IMR-90 (cell line): Measurements from ENCODE around the gene NCKIPSD. TPM values are rescaled to one million over a fixed set of nuclear protein-coding genes. Genes with fewer than 3 reads are reported as not detected.

ENCODE experiments used
- ATAC-seq: fragments of 200-7000 bp; cut with Tn5 transposase; 2 replicates; pipeline ENCODE4 v1.9.1; 2020; ENCODE audit warnings: low read depth, mild to moderate bottlenecking, moderate library complexity
- BruUV-seq: library from RNA; stranded (reverse); fragments of 400-500 nt; replicated peaks from 2 replicates; lab custom pipeline; 2021; lab: Mats Ljungman, UMichigan
- CTCF ChIA-PET: fragments of 300-600 bp; formaldehyde crosslinking; extraction: SDS; loops from one replicate; lab custom pipeline; 2021; ENCODE audit warnings: antibody characterized with exemption; lab: Yijun Ruan, JAX
- POLR2A ChIA-PET: fragments of 300-600 bp; sonication (Branson Sonifier 250); formaldehyde crosslinking; loops from one replicate; lab custom pipeline; 2022; ENCODE audit warnings: antibody characterized with exemption; ENCODE audit not compliant: unreplicated experiment; lab: Charles Lee
- DNase-seq: peaks from one replicate; pipeline ENCODE4 v3.0.0; 2013
- H2AFZ ChIP-seq: replicated peaks from 2 replicates; pipeline ENCODE3; 2013; ENCODE audit warnings: low read length, mild to moderate bottlenecking; ENCODE audit not compliant: poor library complexity
- H2AK5ac ChIP-seq: 2 replicates; pipeline ENCODE4 v1.6.1; 2013; ENCODE audit warnings: low read depth, low read length, inconsistent platforms
- H2AK9ac ChIP-seq: replicated peaks from 2 replicates; pipeline ENCODE3; 2013; ENCODE audit warnings: mild to moderate bottlenecking, low read depth, low read length, moderate library complexity; ENCODE audit not compliant: poor library complexity
- H2BK120ac ChIP-seq: 2 replicates; pipeline ENCODE4 v1.6.1; 2013; ENCODE audit warnings: low read depth, low read length, inconsistent platforms
- H2BK15ac ChIP-seq: 3 replicates; pipeline ENCODE4 v1.6.1; 2013; ENCODE audit warnings: low read depth, low read length, inconsistent platforms
- H2BK20ac ChIP-seq: 2 replicates; pipeline ENCODE4 v1.6.1; 2013; ENCODE audit warnings: low read depth, mild to moderate bottlenecking, inconsistent platforms, low read length, moderate library complexity
- H2BK5ac ChIP-seq: 2 replicates; pipeline ENCODE4 v1.6.1; 2013; ENCODE audit warnings: mild to moderate bottlenecking, low read depth, low read length, inconsistent platforms; ENCODE audit not compliant: poor library complexity, severe bottlenecking
- H3K14ac ChIP-seq: replicated peaks from 2 replicates; pipeline ENCODE4 v1.6.1; 2013; ENCODE audit warnings: low read depth, low read length, inconsistent platforms
- H3K18ac ChIP-seq: 2 replicates; pipeline ENCODE4 v1.6.1; 2013; ENCODE audit warnings: low read depth, low read length, control low read depth
- H3K23ac ChIP-seq: 2 replicates; pipeline ENCODE4 v1.6.1; 2013; ENCODE audit warnings: low read depth, low read length, inconsistent platforms
- H3K27ac ChIP-seq: 2 replicates; pipeline ENCODE4 v1.5.1; 2013; ENCODE audit warnings: mild to moderate bottlenecking, control low read depth, low read length; ENCODE audit not compliant: insufficient read depth
- H3K27me3 ChIP-seq: 2 replicates; pipeline ENCODE4 v1.6.1; 2013; ENCODE audit warnings: low read length; ENCODE audit not compliant: control insufficient read depth, insufficient read depth
- H3K36me3 ChIP-seq: 2 replicates; pipeline ENCODE4 v1.6.1; 2013; ENCODE audit warnings: low read length, mixed read lengths; ENCODE audit not compliant: control insufficient read depth, insufficient read depth
- H3K4ac ChIP-seq: 2 replicates; pipeline ENCODE4 v1.6.1; 2013; ENCODE audit warnings: low read depth, low read length, inconsistent platforms
- H3K4me1 ChIP-seq: 2 replicates; pipeline ENCODE4 v1.6.1; 2013; ENCODE audit warnings: low read length, mixed read lengths; ENCODE audit not compliant: control insufficient read depth, insufficient read depth
- H3K4me2 ChIP-seq: 2 replicates; pipeline ENCODE4 v1.6.1; 2013; ENCODE audit warnings: low read depth, mild to moderate bottlenecking, control low read depth, low read length, moderate library complexity
- H3K4me3 ChIP-seq: 2 replicates; pipeline ENCODE4 v1.5.1; 2013; ENCODE audit warnings: low read depth, mild to moderate bottlenecking, control low read depth, low read length, moderate library complexity; ENCODE audit not compliant: insufficient read depth
- H3K56ac ChIP-seq: 2 replicates; pipeline ENCODE4 v1.6.1; 2013; ENCODE audit warnings: low read length, inconsistent platforms; ENCODE audit not compliant: insufficient read depth; ENCODE audit errors: extremely low read depth
- H3K79me1 ChIP-seq, 2 experiments: 2 replicates each; pipeline ENCODE4 v1.6.1; 2013; ENCODE audit warnings: low read length in 2 of 2, inconsistent platforms in 1 of 2, low read depth in 1 of 2
- H3K9ac ChIP-seq: 2 replicates; pipeline ENCODE4 v1.6.1; 2013; ENCODE audit warnings: low read depth, low read length, control low read depth
- H3K9me1 ChIP-seq: 2 replicates; pipeline ENCODE4 v1.6.1; 2013; ENCODE audit warnings: low read length, inconsistent platforms; ENCODE audit not compliant: insufficient read depth
- H3K9me3 ChIP-seq: 2 replicates; pipeline ENCODE4 v1.6.1; 2013; ENCODE audit warnings: low read length; ENCODE audit not compliant: control insufficient read depth, insufficient read depth
- H4K20me1 ChIP-seq: 2 replicates; pipeline ENCODE4 v1.6.1; 2013; ENCODE audit warnings: low read length, inconsistent platforms; ENCODE audit not compliant: insufficient read depth
- H4K5ac ChIP-seq: 2 replicates; pipeline ENCODE4 v1.6.1; 2013; ENCODE audit warnings: mild to moderate bottlenecking, low read depth, low read length, control low read depth
- H4K8ac ChIP-seq, 2 experiments: 2 replicates each; pipeline ENCODE4 v1.6.1; 2013; ENCODE audit warnings: low read depth in 2 of 2, low read length in 2 of 2, control low read depth in 1 of 2, inconsistent platforms in 1 of 2
- H4K91ac ChIP-seq: 2 replicates; pipeline ENCODE4 v1.6.1; 2013; ENCODE audit warnings: low read depth, low read length, inconsistent platforms; ENCODE audit not compliant: insufficient read depth
- MAFK ChIP-seq: IDR thresholded peaks from 2 replicates; pipeline ENCODE4 v1.6.1; 2012; ENCODE audit warnings: low read depth, low read length, improper control_type of control experiment
- MAZ ChIP-seq: IDR thresholded peaks from 2 replicates; pipeline ENCODE4 v1.6.1; 2012; ENCODE audit warnings: low read depth, mild to moderate bottlenecking, low read length, improper control_type of control experiment, moderate library complexity, borderline replicate concordance
- MXI1 ChIP-seq: IDR thresholded peaks from 2 replicates; pipeline ENCODE4 v1.6.1; 2012; ENCODE audit warnings: low read depth, mild to moderate bottlenecking, low read length, moderate library complexity, borderline replicate concordance
- NFE2L2 ChIP-seq: fragments of 150-350 bp; IDR thresholded peaks from 2 replicates; pipeline ENCODE4 v1.6.1; 2016; ENCODE audit warnings: low read depth, mild to moderate bottlenecking, low read length
- RAD21 ChIP-seq: IDR thresholded peaks from 2 replicates; pipeline ENCODE4 v1.6.1; 2012; ENCODE audit warnings: low read length, improper control_type of control experiment
- RFX5 ChIP-seq: IDR thresholded peaks from 2 replicates; pipeline ENCODE4 v1.8.0; 2012; ENCODE audit warnings: low read depth, mild to moderate bottlenecking, low read length, moderate library complexity
- SMC3 ChIP-seq: fragments of 150-350 bp; IDR thresholded peaks from 2 replicates; pipeline ENCODE4 v1.6.1; 2016; ENCODE audit warnings: low read depth, mild to moderate bottlenecking, antibody characterized with exemption, low read length, moderate library complexity
- WGBS, 2 experiments: methylation state at CpG; one replicate each; pipeline versions ENCODE4 v1.1.5 to v1.1.7; 2013; ENCODE audit warnings: missing lambda C conversion rate in 2 of 2; ENCODE audit not compliant: insufficient read length in 1 of 2; ENCODE audit errors: extremely low coverage in 2 of 2; 5-methylcytosine and 5-hydroxymethylcytosine counted together
- dilution Hi-C: fragments of 300-500 bp; cut with HindIII; formaldehyde crosslinking; loops from one replicate; pipeline ENCODE4 v1.14.3; 2018; ENCODE audit warnings: low sequenced_read_pairs; ENCODE audit not compliant: unreplicated experiment
- in situ Hi-C: fragments of 300-500 bp; cut with MboI; formaldehyde crosslinking; loops from 3 replicates; pipeline ENCODE4 v1.14.3; 2019; ENCODE audit warnings: low sequenced_read_pairs, inconsistent platforms, mixed read lengths
- intact Hi-C: fragments of 100-400 bp; cut with micrococcal nuclease; formaldehyde crosslinking; loops from 2 replicates; pipeline ENCODE4 v1.10.0; 2022
- polyA plus RNA-seq, 3 experiments: library from polyadenylated mRNA; depleted of rRNA; stranded (reverse); fragments of >200 nt; gene quantifications; 2 replicates each; pipeline ENCODE4 v1.2.3, GENCODE V29; 2012; ENCODE audit warnings: low replicate concordance in 1 of 3
- total RNA-seq: library from RNA; depleted of rRNA; stranded (reverse); fragments of >200 nt; gene quantifications from 2 replicates; pipeline ENCODE4 v1.2.3, GENCODE V29; 2012
- TF ChIP-seq, protein P1 (sequence below): conservative IDR thresholded peaks from 2 replicates; pipeline ENCODE4 v1.5.1; 2012; ENCODE audit warnings: mild to moderate bottlenecking, low read depth, low read length, improper control_type of control experiment

The NCKIPSD gene
- total and polyA plus RNA-seq, 2 of the 4 experiments (the other 2 are of a cell fraction) = 21.0 to 38.3 TPM

GRCh38 chr3:48630833-48631232 is 54.9 kb downstream of the NCKIPSD start:
- no peak overlapping the region for H3K4me3 ChIP-seq
- H2BK5ac ChIP-seq = no peak overlapping the region
- no peaks in the 10 kb centered on the region for H3K27me3 ChIP-seq
- H2AK9ac ChIP-seq = peak overlapping the region; percentile 65
- H3K4me2 ChIP-seq = no peak overlapping the region
- no peak for TF ChIP-seq MAZ
- TF ChIP-seq MAFK = no peak
- TF ChIP-seq RAD21 = no peak
- TF ChIP-seq RFX5 = no peak
- no peak for TF ChIP-seq MXI1
- TF ChIP-seq, protein P1, sequence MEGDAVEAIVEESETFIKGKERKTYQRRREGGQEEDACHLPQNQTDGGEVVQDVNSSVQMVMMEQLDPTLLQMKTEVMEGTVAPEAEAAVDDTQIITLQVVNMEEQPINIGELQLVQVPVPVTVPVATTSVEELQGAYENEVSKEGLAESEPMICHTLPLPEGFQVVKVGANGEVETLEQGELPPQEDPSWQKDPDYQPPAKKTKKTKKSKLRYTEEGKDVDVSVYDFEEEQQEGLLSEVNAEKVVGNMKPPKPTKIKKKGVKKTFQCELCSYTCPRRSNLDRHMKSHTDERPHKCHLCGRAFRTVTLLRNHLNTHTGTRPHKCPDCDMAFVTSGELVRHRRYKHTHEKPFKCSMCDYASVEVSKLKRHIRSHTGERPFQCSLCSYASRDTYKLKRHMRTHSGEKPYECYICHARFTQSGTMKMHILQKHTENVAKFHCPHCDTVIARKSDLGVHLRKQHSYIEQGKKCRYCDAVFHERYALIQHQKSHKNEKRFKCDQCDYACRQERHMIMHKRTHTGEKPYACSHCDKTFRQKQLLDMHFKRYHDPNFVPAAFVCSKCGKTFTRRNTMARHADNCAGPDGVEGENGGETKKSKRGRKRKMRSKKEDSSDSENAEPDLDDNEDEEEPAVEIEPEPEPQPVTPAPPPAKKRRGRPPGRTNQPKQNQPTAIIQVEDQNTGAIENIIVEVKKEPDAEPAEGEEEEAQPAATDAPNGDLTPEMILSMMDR = no peak
- TF ChIP-seq NFE2L2 = no peak
- no peak for TF ChIP-seq SMC3
- H3K56ac ChIP-seq = no peak overlapping the region
- no peak overlapping the region for H4K5ac ChIP-seq
- H2AFZ ChIP-seq = no peak overlapping the region
- peaks cover 53% of the 10 kb centered on the region for H4K20me1 ChIP-seq
- H2BK120ac ChIP-seq = no peak overlapping the region
- dilution Hi-C loops = no loop called here
- ChIA-PET POLR2A (no interaction called here), CTCF (no interaction called here)
- 91% methylated on average over 4 of the region's 12 CpGs; no CpG with 5 or more reads in 1 of the 2 experiments for WGBS, 2 experiments
- DNase-seq (no peak), ATAC-seq (no peak)
- H3K79me1 ChIP-seq = peaks cover 29 to 57% of the 10 kb centered on the region in 2 experiments
- no peak overlapping the region for H2AK5ac ChIP-seq
- no peak overlapping the region for H4K91ac ChIP-seq
- no peak overlapping the region for H4K8ac ChIP-seq
- no peak overlapping the region for H3K18ac ChIP-seq
- BruUV-seq = no TSS peak
- H3K27ac ChIP-seq = no peak overlapping the region
- H2BK15ac ChIP-seq = no peak overlapping the region
- H3K4me1 ChIP-seq = peaks cover 11% of the 10 kb centered on the region
- H3K4ac ChIP-seq = no peak overlapping the region
- no peak overlapping the region for H3K23ac ChIP-seq
- H3K9ac ChIP-seq = no peak overlapping the region
- peaks cover 12% of the 10 kb centered on the region for H3K9me1 ChIP-seq
- no peak overlapping the region for H2BK20ac ChIP-seq
- H3K36me3 ChIP-seq = peaks cover 79% of the 10 kb centered on the region
- intact Hi-C loops = loop anchor here (10.0 kb wide), 1 partner anchor 186 kb away; the partner anchor contains the start of genes ATRIP, CCDC51 and TMA7
- in situ Hi-C loops = no loop called here
- H3K9me3 ChIP-seq = no peaks in the 10 kb centered on the region
- no peak overlapping the region for H3K14ac ChIP-seq
